SK-N-SH (cell line): ENCODE results near the gene DNAJC17. TPM values are rescaled to one million over a fixed set of nuclear protein-coding genes. Genes with fewer than 3 reads are reported as not detected.
A peak's percentile ranks its signal among the peaks of the same experiment; 100 is the strongest.

Experiments
- CTCF ChIA-PET: fragments of 300-600, 350-600 bp; formaldehyde crosslinking; extraction: SDS; loops from one replicate; lab custom pipeline; 2021; lab: Yijun Ruan, JAX
- POLR2A ChIA-PET: fragments of 350-600 bp; sonication (Branson Sonifier 250); formaldehyde crosslinking; extraction: SDS; loops from one replicate; lab custom pipeline; 2020; ENCODE audit warnings: antibody characterized with exemption, inconsistent platforms; lab: Yijun Ruan, JAX
- DNase-seq: peaks from one replicate; pipeline ENCODE4 v3.0.0; 2012
- H2AFZ ChIP-seq: fragments of 200-600 bp; sonication (generic); 2 replicates; pipeline ENCODE4 v1.8.1; 2016; ENCODE audit warnings: antibody characterized with exemption, mild to moderate bottlenecking, low read depth
- H3F3A ChIP-seq: fragments of 200-600 bp; sonication (generic); replicated peaks from 2 replicates; pipeline ENCODE3; 2016; ENCODE audit warnings: antibody characterized with exemption, mild to moderate bottlenecking; ENCODE audit not compliant: insufficient read depth
- H3K27ac ChIP-seq, 2 experiments: fragments of 200-500 bp in 1 of 2; fragments of 200-600 bp in 1 of 2; sonication (Bioruptor generic) in 1 of 2; sonication (generic), shearing (Covaris generic) in 1 of 2; 2 replicates each; pipeline versions ENCODE4 v1.5.1 to v1.6.1; 2014 to 2016; ENCODE audit warnings: low read depth in 2 of 2, inconsistent platforms in 1 of 2, low read length in 1 of 2, mild to moderate bottlenecking in 1 of 2, mixed read lengths in 1 of 2
- H3K27me3 ChIP-seq: fragments of 200-600 bp; sonication (generic), shearing (Covaris generic); 2 replicates; pipeline ENCODE4 v1.6.1; 2016; ENCODE audit warnings: mixed run types; ENCODE audit not compliant: insufficient read depth
- H3K36me3 ChIP-seq, 2 experiments: fragments of 200-500 bp in 1 of 2; fragments of 200-600 bp in 1 of 2; sonication (Bioruptor generic) in 1 of 2; sonication (generic) in 1 of 2; replicated peaks in 1 of 2; 2 replicates each; pipeline versions ENCODE3 to v1.5.1; 2014 to 2016; ENCODE audit warnings: low read length in 1 of 2, mild to moderate bottlenecking in 1 of 2; ENCODE audit not compliant: insufficient read depth in 2 of 2, control insufficient read depth in 1 of 2
- H3K4me1 ChIP-seq, 2 experiments: fragments of 200-500 bp in 1 of 2; fragments of 200-600 bp in 1 of 2; sonication (Bioruptor generic) in 1 of 2; sonication (generic), shearing (Covaris generic) in 1 of 2; 2 replicates each; pipeline versions ENCODE4 v1.5.1 to v1.6.1; 2014 to 2016; ENCODE audit warnings: low read depth in 1 of 2, low read length in 1 of 2, mixed run types in 1 of 2; ENCODE audit not compliant: insufficient read depth in 2 of 2, control insufficient read depth in 1 of 2
- H3K4me2 ChIP-seq: fragments of 200-600 bp; sonication (generic), shearing (Covaris generic); 2 replicates; pipeline ENCODE4 v1.6.1; 2017; ENCODE audit warnings: mixed run types
- H3K4me3 ChIP-seq, 2 experiments: fragments of 200-500 bp in 1 of 2; fragments of 200-600 bp in 1 of 2; sonication (Bioruptor generic) in 1 of 2; sonication (generic), shearing (Covaris generic) in 1 of 2; 2 replicates each; pipeline versions ENCODE4 v1.5.1 to v1.8.1; 2014 to 2016; ENCODE audit warnings: low read depth in 2 of 2, inconsistent platforms in 1 of 2, low read length in 1 of 2, mild to moderate bottlenecking in 1 of 2, mixed read lengths in 1 of 2, moderate library complexity in 1 of 2
- H3K79me2 ChIP-seq: fragments of 200-600 bp; sonication (generic); 2 replicates; pipeline ENCODE4 v1.8.1; 2017; ENCODE audit warnings: mild to moderate bottlenecking; ENCODE audit not compliant: insufficient read depth
- H3K9ac ChIP-seq: fragments of 200-600 bp; sonication (generic); 2 replicates; pipeline ENCODE4 v1.6.1; 2017; ENCODE audit warnings: mixed run types
- H3K9me2 ChIP-seq: fragments of 200-600 bp; sonication (generic); 2 replicates; pipeline ENCODE4 v1.6.1; 2017; ENCODE audit warnings: mixed run types
- H3K9me3 ChIP-seq: fragments of 200-600 bp; sonication (generic); 2 replicates; pipeline ENCODE4 v1.6.1; 2017; ENCODE audit warnings: mixed run types, mild to moderate bottlenecking, moderate library complexity
- H4K20me1 ChIP-seq: fragments of 200-600 bp; sonication (generic); 2 replicates; pipeline ENCODE4 v1.6.1; 2017; ENCODE audit warnings: mild to moderate bottlenecking, mixed run types; ENCODE audit not compliant: insufficient read depth
- ELF1 ChIP-seq: IDR thresholded peaks from 2 replicates; pipeline ENCODE4 v1.4.0; 2012
- EP300 ChIP-seq, 2 experiments: IDR thresholded peaks; 2 replicates each; pipeline versions ENCODE4 v1.4.0 to v1.6.1; 2012; ENCODE audit warnings: borderline replicate concordance in 1 of 2, low read depth in 1 of 2, low read length in 1 of 2
- EZH2phosphoT487 ChIP-seq: fragments of 200-600 bp; sonication (generic); IDR thresholded peaks from 2 replicates; pipeline ENCODE4 v1.6.1; 2017; ENCODE audit warnings: low read depth, mixed run types, mild to moderate bottlenecking, antibody characterized with exemption, moderate library complexity, borderline replicate concordance
- FOSL2 ChIP-seq: IDR thresholded peaks from 2 replicates; pipeline ENCODE4 v1.4.0; 2012; ENCODE audit warnings: low read depth, mild to moderate bottlenecking, moderate library complexity, borderline replicate concordance
- FOXJ3 ChIP-seq: sonication (generic); formaldehyde crosslinking; IDR thresholded peaks from 2 replicates; pipeline ENCODE4 v1.5.1; 2020; ENCODE audit warnings: mild to moderate bottlenecking, missing genetic modification reagents
- GATA2 ChIP-seq: sonication (generic); formaldehyde crosslinking; IDR thresholded peaks from 2 replicates; pipeline ENCODE4 v1.5.0; 2020; ENCODE audit warnings: mild to moderate bottlenecking, missing genetic modification reagents
- JUND ChIP-seq: IDR thresholded peaks from 2 replicates; pipeline ENCODE4 v1.4.0; 2012
- MXI1 ChIP-seq: IDR thresholded peaks from 2 replicates; pipeline ENCODE4 v1.6.1; 2012; ENCODE audit warnings: mild to moderate bottlenecking, low read depth, low read length, improper control_type of control experiment
- RFX5 ChIP-seq: IDR thresholded peaks from 2 replicates; pipeline ENCODE4 v1.6.1; 2012; ENCODE audit warnings: mild to moderate bottlenecking, improper control_type of control experiment, low read length
- RXRA ChIP-seq: IDR thresholded peaks from 2 replicates; pipeline ENCODE4 v1.4.0; 2012; ENCODE audit warnings: low read depth, mild to moderate bottlenecking, borderline replicate concordance
- SIN3A ChIP-seq: IDR thresholded peaks from 2 replicates; pipeline ENCODE4 v1.6.1; 2012; ENCODE audit warnings: low read depth, mild to moderate bottlenecking, low read length, moderate library complexity, borderline replicate concordance
- SMC3 ChIP-seq: IDR thresholded peaks from 2 replicates; pipeline ENCODE4 v1.6.1; 2012; ENCODE audit warnings: low read depth, low read length, improper control_type of control experiment
- TCF12 ChIP-seq: IDR thresholded peaks from 2 replicates; pipeline ENCODE4 v1.4.0; 2012
- YY1 ChIP-seq: IDR thresholded peaks from 2 replicates; pipeline ENCODE4 v1.4.0; 2012; ENCODE audit warnings: low read depth, mild to moderate bottlenecking
- WGBS: methylation state at CpG from one replicate; pipeline ENCODE4 v1.1.6; 2017; ENCODE audit warnings: low lambda C conversion rate; 5-methylcytosine and 5-hydroxymethylcytosine counted together
- polyA plus RNA-seq, 3 experiments: library from polyadenylated mRNA; depleted of rRNA; stranded (reverse); fragments of >200 nt; gene quantifications; 2 replicates each; pipeline ENCODE4 v1.2.3, GENCODE V29; 2012
- TF ChIP-seq, protein P1 (sequence below): IDR thresholded peaks from 2 replicates; pipeline ENCODE4 v1.4.0; 2012; ENCODE audit warnings: low read depth
- TF ChIP-seq, protein P2 (sequence below): fragments of 150-350 bp; IDR thresholded peaks from 2 replicates; pipeline ENCODE4 v1.6.1; 2017; ENCODE audit warnings: antibody characterized with exemption, low read length, low read depth, borderline replicate concordance
- TF ChIP-seq, protein P3 (sequence below): IDR thresholded peaks from 2 replicates; pipeline ENCODE4 v1.4.0; 2012; ENCODE audit warnings: low read depth, borderline replicate concordance
- TF ChIP-seq, protein P4 (sequence below): IDR thresholded peaks from 2 replicates; pipeline ENCODE4; 2012
- TF ChIP-seq, protein P5 (sequence below): fragments of 150-350 bp; IDR thresholded peaks from 2 replicates; pipeline ENCODE4 v1.6.1; 2016; ENCODE audit warnings: mild to moderate bottlenecking, low read depth, low read length
- TF ChIP-seq, protein P6 (sequence below): IDR thresholded peaks from 2 replicates; pipeline ENCODE4 v1.4.0; 2012; ENCODE audit warnings: low read depth, borderline replicate concordance

DNAJC17 gene
- polyA plus RNA-seq, 1 of the 3 experiments (the other 2 are of a cell fraction) = 61.6 TPM

DNA sequence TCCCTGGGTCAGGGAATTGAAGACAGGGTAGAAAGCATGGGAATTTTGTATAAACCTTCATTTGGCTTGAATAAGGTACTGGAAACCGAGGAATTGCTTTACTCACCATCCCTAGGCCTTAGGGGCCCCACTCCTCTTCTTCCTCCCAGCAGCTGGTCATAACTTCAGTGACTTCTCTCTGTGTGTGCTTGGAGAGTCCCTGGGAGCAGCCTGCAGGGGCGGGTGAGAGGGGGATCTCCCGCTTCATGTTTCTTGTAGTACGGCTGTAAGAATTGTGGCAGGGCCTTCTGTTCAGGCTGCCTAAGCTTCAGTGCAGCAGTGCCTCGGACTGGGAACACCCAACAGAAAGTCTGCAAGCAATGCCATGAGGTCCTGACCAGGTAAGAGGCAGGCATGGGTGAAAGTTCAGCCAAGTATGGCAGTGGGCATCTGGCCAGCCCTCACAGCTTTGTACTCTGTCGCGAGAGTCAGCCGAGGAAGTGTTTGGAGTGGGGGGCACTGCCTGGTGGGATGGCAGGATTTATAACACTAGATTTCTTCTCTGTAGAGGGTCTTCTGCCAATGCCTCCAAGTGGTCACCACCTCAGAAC is 1.7 kb upstream of the DNAJC17 start:
- 94% methylated on average over 8 of the region's 8 CpGs for WGBS

DNA sequence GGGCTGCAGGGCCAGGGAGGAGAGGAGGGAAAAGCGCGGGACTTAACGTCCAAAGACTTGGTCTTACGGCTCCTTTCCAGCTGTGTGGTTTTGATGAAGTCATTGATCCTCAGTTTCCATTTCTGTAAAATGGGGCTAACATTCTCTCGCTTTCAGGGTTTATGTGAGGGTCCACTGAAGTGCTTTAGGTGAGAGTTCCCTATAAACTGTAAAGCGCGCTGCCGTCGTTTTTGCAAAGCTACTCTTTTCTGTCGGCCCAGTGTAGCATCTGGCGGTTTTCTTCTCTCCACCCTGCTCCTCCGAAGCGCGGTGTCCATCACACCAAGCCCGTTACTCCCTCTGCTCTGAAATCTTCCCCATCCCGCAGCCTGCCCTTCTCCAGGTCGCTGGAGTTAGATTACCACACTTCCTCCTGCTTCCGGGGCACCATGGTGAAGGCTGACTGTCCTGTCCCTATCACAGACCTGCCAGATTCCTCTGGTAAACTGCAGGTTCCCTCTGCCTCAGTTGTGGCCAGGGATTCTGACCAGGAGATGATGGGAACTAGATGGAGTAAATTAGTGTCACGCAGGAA is 702 bp upstream of the DNAJC17 start:
- H3K9ac ChIP-seq = peak overlapping the region; percentile 62
- CTCF ChIA-PET = interaction anchor here (0.5 to 2.9 kb wide), 6 partner anchors 25 to 129 kb away, joined by 3 to 11 read pairs (median 3); partner anchors contain the start of gene RHOV
- POLR2A ChIA-PET = interaction anchor here (0.8 kb wide), 1 partner anchor 26 kb away, joined by 3 read pairs; no protein-coding TSS in a partner anchor
- DNase-seq = peak; percentile 31
- H3K9me2 ChIP-seq = no peaks in the 10 kb centered on the region
- H3K27ac ChIP-seq = peak overlapping the region in 1 of 2 experiments; percentile 68; a peak in 1 of 4 replicates
- peak overlapping the region; percentile 96 for H3K4me2 ChIP-seq
- H3K4me1 ChIP-seq = peaks cover 4 to 15% of the 10 kb centered on the region in 2 experiments; a peak in 1 of 4 replicates
- H2AFZ ChIP-seq = peak overlapping the region; percentile 85; the same call in 1 of the 2 replicates
- no peaks in the 10 kb centered on the region for H3K9me3 ChIP-seq
- H3K36me3 ChIP-seq = peaks cover 12 to 27% of the 10 kb centered on the region in 2 experiments
- no peaks in the 10 kb centered on the region for H3K27me3 ChIP-seq
- 18% methylated on average over 19 of the region's 19 CpGs for WGBS
- H3K4me3 ChIP-seq = peak overlapping the region; percentile 94 to 98
- no peaks in the 10 kb centered on the region for H4K20me1 ChIP-seq
- H3K79me2 ChIP-seq = peaks cover 56% of the 10 kb centered on the region
- no peaks in the 10 kb centered on the region for H3F3A ChIP-seq
- no peak for TF ChIP-seq RFX5
- TF ChIP-seq SIN3A = no peak
- TF ChIP-seq, protein P1, sequence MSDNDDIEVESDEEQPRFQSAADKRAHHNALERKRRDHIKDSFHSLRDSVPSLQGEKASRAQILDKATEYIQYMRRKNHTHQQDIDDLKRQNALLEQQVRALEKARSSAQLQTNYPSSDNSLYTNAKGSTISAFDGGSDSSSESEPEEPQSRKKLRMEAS = no peak
- TF ChIP-seq, protein P2, sequence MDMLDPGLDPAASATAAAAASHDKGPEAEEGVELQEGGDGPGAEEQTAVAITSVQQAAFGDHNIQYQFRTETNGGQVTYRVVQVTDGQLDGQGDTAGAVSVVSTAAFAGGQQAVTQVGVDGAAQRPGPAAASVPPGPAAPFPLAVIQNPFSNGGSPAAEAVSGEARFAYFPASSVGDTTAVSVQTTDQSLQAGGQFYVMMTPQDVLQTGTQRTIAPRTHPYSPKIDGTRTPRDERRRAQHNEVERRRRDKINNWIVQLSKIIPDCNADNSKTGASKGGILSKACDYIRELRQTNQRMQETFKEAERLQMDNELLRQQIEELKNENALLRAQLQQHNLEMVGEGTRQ = no peak
- TF ChIP-seq JUND = no peak
- no peak for TF ChIP-seq ELF1
- TF ChIP-seq, protein P3, sequence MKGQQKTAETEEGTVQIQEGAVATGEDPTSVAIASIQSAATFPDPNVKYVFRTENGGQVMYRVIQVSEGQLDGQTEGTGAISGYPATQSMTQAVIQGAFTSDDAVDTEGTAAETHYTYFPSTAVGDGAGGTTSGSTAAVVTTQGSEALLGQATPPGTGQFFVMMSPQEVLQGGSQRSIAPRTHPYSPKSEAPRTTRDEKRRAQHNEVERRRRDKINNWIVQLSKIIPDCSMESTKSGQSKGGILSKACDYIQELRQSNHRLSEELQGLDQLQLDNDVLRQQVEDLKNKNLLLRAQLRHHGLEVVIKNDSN = no peak
- TF ChIP-seq FOXJ3 = no peak
- TF ChIP-seq EZH2phosphoT487 = no peak
- no peak for TF ChIP-seq MXI1
- TF ChIP-seq FOSL2 = no peak

More for the DNA sequence above, 1.7 kb upstream of the DNAJC17 start:
- TF ChIP-seq YY1 = no peak
- TF ChIP-seq RXRA = no peak
- TF ChIP-seq, protein P4, sequence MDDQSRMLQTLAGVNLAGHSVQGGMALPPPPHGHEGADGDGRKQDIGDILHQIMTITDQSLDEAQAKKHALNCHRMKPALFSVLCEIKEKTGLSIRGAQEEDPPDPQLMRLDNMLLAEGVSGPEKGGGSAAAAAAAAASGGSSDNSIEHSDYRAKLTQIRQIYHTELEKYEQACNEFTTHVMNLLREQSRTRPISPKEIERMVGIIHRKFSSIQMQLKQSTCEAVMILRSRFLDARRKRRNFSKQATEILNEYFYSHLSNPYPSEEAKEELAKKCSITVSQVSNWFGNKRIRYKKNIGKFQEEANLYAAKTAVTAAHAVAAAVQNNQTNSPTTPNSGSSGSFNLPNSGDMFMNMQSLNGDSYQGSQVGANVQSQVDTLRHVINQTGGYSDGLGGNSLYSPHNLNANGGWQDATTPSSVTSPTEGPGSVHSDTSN = no peak
- no peak for TF ChIP-seq TCF12
- TF ChIP-seq SMC3 = no peak
- TF ChIP-seq EP300 (IDR thresholded peaks at IDR 0.05; ENCODE audit: borderline replicate concordance in 1 of 2, low read depth in 1 of 2, low read length in 1 of 2) = no peak
- TF ChIP-seq, protein P5, sequence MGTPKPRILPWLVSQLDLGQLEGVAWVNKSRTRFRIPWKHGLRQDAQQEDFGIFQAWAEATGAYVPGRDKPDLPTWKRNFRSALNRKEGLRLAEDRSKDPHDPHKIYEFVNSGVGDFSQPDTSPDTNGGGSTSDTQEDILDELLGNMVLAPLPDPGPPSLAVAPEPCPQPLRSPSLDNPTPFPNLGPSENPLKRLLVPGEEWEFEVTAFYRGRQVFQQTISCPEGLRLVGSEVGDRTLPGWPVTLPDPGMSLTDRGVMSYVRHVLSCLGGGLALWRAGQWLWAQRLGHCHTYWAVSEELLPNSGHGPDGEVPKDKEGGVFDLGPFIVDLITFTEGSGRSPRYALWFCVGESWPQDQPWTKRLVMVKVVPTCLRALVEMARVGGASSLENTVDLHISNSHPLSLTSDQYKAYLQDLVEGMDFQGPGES = no peak
- TF ChIP-seq, protein P6, sequence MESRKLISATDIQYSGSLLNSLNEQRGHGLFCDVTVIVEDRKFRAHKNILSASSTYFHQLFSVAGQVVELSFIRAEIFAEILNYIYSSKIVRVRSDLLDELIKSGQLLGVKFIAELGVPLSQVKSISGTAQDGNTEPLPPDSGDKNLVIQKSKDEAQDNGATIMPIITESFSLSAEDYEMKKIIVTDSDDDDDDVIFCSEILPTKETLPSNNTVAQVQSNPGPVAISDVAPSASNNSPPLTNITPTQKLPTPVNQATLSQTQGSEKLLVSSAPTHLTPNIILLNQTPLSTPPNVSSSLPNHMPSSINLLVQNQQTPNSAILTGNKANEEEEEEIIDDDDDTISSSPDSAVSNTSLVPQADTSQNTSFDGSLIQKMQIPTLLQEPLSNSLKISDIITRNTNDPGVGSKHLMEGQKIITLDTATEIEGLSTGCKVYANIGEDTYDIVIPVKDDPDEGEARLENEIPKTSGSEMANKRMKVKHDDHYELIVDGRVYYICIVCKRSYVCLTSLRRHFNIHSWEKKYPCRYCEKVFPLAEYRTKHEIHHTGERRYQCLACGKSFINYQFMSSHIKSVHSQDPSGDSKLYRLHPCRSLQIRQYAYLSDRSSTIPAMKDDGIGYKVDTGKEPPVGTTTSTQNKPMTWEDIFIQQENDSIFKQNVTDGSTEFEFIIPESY = no peak
- no peak for TF ChIP-seq GATA2
- TF ChIP-seq MXI1 = no peak
- no peak for TF ChIP-seq FOSL2
- no peaks in the 10 kb centered on the region for H3F3A ChIP-seq
- no peak overlapping the region for H3K27ac ChIP-seq
- ChIA-PET POLR2A (no interaction called here), CTCF (interaction anchor here (0.9 to 2.9 kb wide), 3 partner anchors 62 to 83 kb away, joined by 3 to 11 read pairs (median 3); partner anchors contain the start of gene RHOV)
- H3K79me2 ChIP-seq = peaks cover 46% of the 10 kb centered on the region
- H3K36me3 ChIP-seq = peaks cover 10 to 37% of the 10 kb centered on the region in 2 experiments
- no peaks in the 10 kb centered on the region for H3K9me2 ChIP-seq
- no peaks in the 10 kb centered on the region for H3K9me3 ChIP-seq
- H2AFZ ChIP-seq = no peak overlapping the region
- H3K4me1 ChIP-seq = peaks cover 4 to 15% of the 10 kb centered on the region in 2 experiments; a peak in 1 of 4 replicates
- H4K20me1 ChIP-seq = no peaks in the 10 kb centered on the region
- no peak overlapping the region for H3K4me3 ChIP-seq
- no peaks in the 10 kb centered on the region for H3K27me3 ChIP-seq
- H3K9ac ChIP-seq = no peak overlapping the region
- peak overlapping the region; percentile 96; the same call in 1 of the 2 replicates for H3K4me2 ChIP-seq
- DNase-seq = no peak
